RKO (cell line): ENCODE data around the gene SHQ1.

ENCODE experiments used
- DNase-seq: peaks from one replicate; pipeline ENCODE4 v3.0.0-alpha.2; 2016; ENCODE audit warnings: low spot score

The SHQ1 gene

GRCh38 chr3:72847751-72848702, at the start of gene SHQ1:
Gene SHQ1, minus strand, starts transcription at chr3:72848445. Its CDS starts 105 bp downstream, at chr3:72848340.
- peak; percentile 93 for DNase-seq

GRCh38 chr3:72897758-72898007, 49.4 kb upstream of the SHQ1 start:
- no peak for DNase-seq

GRCh38 chr3:72896996-72897757, 48.9 kb upstream of the SHQ1 start:
- no peak for DNase-seq

GRCh38 chr3:72894976-72895552, 46.8 kb upstream of the SHQ1 start:
- DNase-seq: no peak

GRCh38 chr3:72892870-72893269, 44.6 kb upstream of the SHQ1 start:
- no peak for DNase-seq

- DNase-seq: no peak
Observed at GRCh38 chr3:72892081-72892775, 44.0 kb upstream of the SHQ1 start.

- no peak for DNase-seq
Observed at GRCh38 chr3:72891053-72891855, 43.0 kb upstream of the SHQ1 start.

- DNase-seq: no peak
Observed at GRCh38 chr3:72890166-72890925, 42.1 kb upstream of the SHQ1 start.

- no peak for DNase-seq
Observed at GRCh38 chr3:72889310-72890165, 41.3 kb upstream of the SHQ1 start.

GRCh38 chr3:72888546-72889309, 40.5 kb upstream of the SHQ1 start:
- DNase-seq: no peak

GRCh38 chr3:72887705-72888545, 39.7 kb upstream of the SHQ1 start, which contains the start of gene GXYLT2:
Gene GXYLT2, plus strand, starts transcription at chr3:72888046. Its CDS starts 188 bp downstream, at chr3:72888234.
- peak; percentile 86 for DNase-seq

GRCh38 chr3:72887343-72887704, 39.1 kb upstream of the SHQ1 start:
- DNase-seq: peak; percentile 36

- no peak for DNase-seq
Observed at GRCh38 chr3:72872183-72872582, 23.9 kb upstream of the SHQ1 start.

- DNase-seq: no peak
Observed at GRCh38 chr3:72862314-72863090, 14.3 kb upstream of the SHQ1 start.

GRCh38 chr3:72860846-72861245, 12.6 kb upstream of the SHQ1 start:
- no peak for DNase-seq

GRCh38 chr3:72860053-72860452, 11.8 kb upstream of the SHQ1 start:
- no peak for DNase-seq

GRCh38 chr3:72855001-72855400, 6.8 kb upstream of the SHQ1 start:
- DNase-seq: no peak
